Effector memory CD4-positive, alpha-beta T cell (primary cell): ENCODE measurements around the gene SLC18A2.

Experiments
- DNase-seq, 3 donors: peaks; one replicate each; pipeline ENCODE4 v3.0.0-alpha.2; 2020
- H3K27ac ChIP-seq: 2 replicates; pipeline ENCODE4 v1.7.0; 2013; ENCODE audit warnings: mild to moderate bottlenecking, low read length, moderate library complexity; ENCODE audit not compliant: insufficient read depth, poor library complexity, severe bottlenecking
- H3K27me3 ChIP-seq: replicated peaks from 2 replicates; pipeline ENCODE4 v1.7.0; 2013; ENCODE audit warnings: mild to moderate bottlenecking, low read length; ENCODE audit not compliant: insufficient read depth, control insufficient read depth, poor library complexity, severe bottlenecking
- H3K36me3 ChIP-seq: 2 replicates; pipeline ENCODE4 v1.7.0; 2013; ENCODE audit warnings: mild to moderate bottlenecking, low read length, moderate library complexity; ENCODE audit not compliant: control insufficient read depth, insufficient read depth
- H3K4me1 ChIP-seq: 2 replicates; pipeline ENCODE4 v1.7.0; 2013; ENCODE audit warnings: low read length, mild to moderate bottlenecking; ENCODE audit not compliant: control insufficient read depth, insufficient read depth, poor library complexity, severe bottlenecking
- H3K4me3 ChIP-seq: 2 replicates; pipeline ENCODE4 v1.7.0; 2013; ENCODE audit warnings: low read length, low read depth, mild to moderate bottlenecking; ENCODE audit not compliant: insufficient read depth, poor library complexity, severe bottlenecking
- H3K9me3 ChIP-seq: 2 replicates; pipeline ENCODE4 v1.7.0; 2013; ENCODE audit warnings: mild to moderate bottlenecking, low read length, moderate library complexity; ENCODE audit not compliant: control insufficient read depth
- total RNA-seq, 3 donors: gene quantifications; one replicate each; lab custom pipeline; 2026; lab: John Stamatoyannopoulos, UW

The SLC18A2 gene
- 0.17 to 2.9 (median 0.35) reads per million in 3 donors for total RNA-seq

DNA sequence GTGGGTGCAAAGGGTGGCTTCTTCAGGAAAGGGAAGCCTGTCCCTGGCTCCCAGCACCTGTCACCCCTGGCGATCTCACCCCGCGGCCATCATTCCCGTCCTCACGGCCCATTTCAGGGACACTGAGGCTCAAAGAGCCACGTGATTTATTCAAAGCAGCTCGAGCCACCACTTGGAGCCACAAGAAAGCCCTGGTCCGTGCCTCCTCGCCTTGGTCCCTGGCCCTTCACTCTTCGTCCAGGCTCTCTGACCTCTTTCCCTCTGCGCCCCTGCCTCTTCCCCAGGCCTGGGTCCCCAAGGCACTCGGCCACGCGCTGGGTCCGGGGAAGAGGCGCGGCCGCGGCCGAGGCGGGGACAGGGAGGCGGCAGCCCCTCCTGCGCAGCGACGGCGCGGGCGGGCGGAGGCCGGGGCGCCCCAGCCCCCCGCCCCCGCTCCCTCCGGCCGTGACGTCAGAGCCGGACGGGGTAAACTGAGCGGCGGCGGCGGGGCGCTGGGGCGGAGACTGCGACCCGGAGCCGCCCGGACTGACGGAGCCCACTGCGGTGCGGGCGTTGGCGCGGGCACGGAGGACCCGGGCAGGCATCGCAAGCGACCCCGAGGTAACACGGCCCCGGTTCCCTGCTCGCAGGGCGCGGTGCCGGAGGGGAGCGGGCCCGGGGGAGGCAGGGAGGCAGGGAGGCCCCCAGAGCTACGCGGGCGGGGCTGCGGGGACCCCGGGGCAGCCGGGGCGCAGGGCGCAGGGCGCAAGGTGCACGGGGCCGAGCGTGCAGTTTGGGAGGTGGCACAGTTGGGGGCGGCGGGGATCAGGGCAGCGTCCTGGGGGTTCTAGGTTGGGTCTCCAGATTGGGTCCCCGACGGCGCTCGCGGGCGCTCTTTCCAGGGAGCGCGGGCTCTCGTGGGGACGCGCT lies at the start of gene SLC18A2:
TSS of gene SLC18A2 (plus strand) at position 494 of the 909 bp plus-strand sequence. CDS start 580 bp downstream, outside the sequence.
- Histone ChIP-seq H3K36me3 (no peaks in the 10 kb centered on the region), H3K27ac (no peak within 1 kb of the TSS), H3K4me3 (no peak within 1 kb of the TSS), H3K27me3 (no peaks in the 10 kb centered on the region), H3K9me3 (no peaks in the 10 kb centered on the region), H3K4me1 (no peaks in the 10 kb centered on the region)
- DNase-seq, result no peak

DNA sequence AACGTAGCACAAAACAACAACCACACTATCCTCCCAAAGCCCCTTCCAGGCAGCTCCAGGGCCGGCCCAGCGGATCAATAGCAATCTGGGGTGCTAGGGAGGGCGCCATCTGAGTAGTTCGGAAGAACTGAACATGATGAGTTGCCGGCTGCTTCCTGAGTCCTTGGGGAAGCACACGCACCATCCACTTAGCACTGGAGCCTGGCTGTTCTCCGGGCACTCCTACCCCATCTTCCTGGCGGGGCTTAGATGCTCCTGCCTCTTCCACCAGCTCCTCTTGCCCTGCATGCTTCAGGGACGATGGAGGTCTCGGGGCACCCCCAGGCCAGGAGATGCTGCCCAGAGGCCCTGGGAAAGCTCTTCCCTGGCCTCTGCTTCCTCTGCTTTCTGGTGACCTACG lies 43.7 kb upstream of the SLC18A2 start, which contains the start of gene KCNK18:
TSS of gene KCNK18 (plus strand) at position 301 of the 400 bp plus-strand sequence. CDS start at position 301, 0 bp downstream.
- H3K4me1 ChIP-seq, result no peaks in the 10 kb centered on the region
- H3K27me3 ChIP-seq, result no peaks in the 10 kb centered on the region
- DNase-seq, result no peak
- H3K9me3 ChIP-seq, result no peaks in the 10 kb centered on the region
- no peak within 1 kb of the TSS for H3K4me3 ChIP-seq
- no peaks in the 10 kb centered on the region for H3K36me3 ChIP-seq
- H3K27ac ChIP-seq, result no peak within 1 kb of the TSS

- Histone ChIP-seq H3K9me3 (no peaks in the 10 kb centered on the region), H3K4me3 (no peak overlapping the region), H3K36me3 (no peaks in the 10 kb centered on the region), H3K4me1 (no peaks in the 10 kb centered on the region), H3K27me3 (no peaks in the 10 kb centered on the region), H3K27ac (no peak overlapping the region)
- no peak for DNase-seq
These were observed 42.8 kb upstream of the SLC18A2 start for GRCh38 chr10:117198088-117198487.

DNA sequence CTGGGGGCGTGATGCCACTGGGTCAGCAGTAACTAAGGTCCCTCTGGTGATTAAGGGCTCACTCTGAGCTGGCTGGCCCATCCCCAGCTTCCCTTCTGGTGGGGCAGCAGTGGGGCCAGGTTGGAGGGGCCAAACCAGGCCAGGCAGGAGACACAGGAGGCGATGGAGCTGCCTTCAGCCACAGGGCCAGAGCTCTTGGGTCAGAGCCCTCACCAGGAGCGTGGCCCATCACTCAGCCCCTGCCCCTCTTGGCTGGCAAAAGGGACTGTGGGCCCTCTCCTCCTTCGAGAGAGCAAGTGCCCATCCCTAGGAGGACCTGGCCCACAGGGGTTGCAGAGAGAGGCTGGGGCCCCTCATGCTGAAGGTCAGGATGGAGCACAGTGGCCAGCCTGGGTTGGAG lies 39.1 kb upstream of the SLC18A2 start:
- H3K9me3 ChIP-seq, result no peaks in the 10 kb centered on the region
- DNase-seq, result no peak
- no peaks in the 10 kb centered on the region for H3K27me3 ChIP-seq
- no peak overlapping the region for H3K4me3 ChIP-seq
- H3K4me1 ChIP-seq, result no peaks in the 10 kb centered on the region
- H3K36me3 ChIP-seq, result no peaks in the 10 kb centered on the region
- H3K27ac ChIP-seq, result no peak overlapping the region

- no peak for DNase-seq
These were observed 36.6 kb upstream of the SLC18A2 start for GRCh38 chr10:117204316-117204715.

GRCh38 chr10:117212176-117212575 lies 28.7 kb upstream of the SLC18A2 start:
- Histone ChIP-seq H3K9me3 (no peaks in the 10 kb centered on the region), H3K4me3 (no peak overlapping the region), H3K27ac (no peak overlapping the region), H3K27me3 (peaks cover 9% of the 10 kb centered on the region), H3K4me1 (peaks cover 4% of the 10 kb centered on the region), H3K36me3 (no peaks in the 10 kb centered on the region)
- DNase-seq, result no peak

More at GRCh38 chr10:117204316-117204715, 36.6 kb upstream of the SLC18A2 start:
- Histone ChIP-seq H3K27ac (no peak overlapping the region), H3K4me1 (no peaks in the 10 kb centered on the region), H3K9me3 (no peaks in the 10 kb centered on the region), H3K27me3 (no peaks in the 10 kb centered on the region), H3K4me3 (no peak overlapping the region), H3K36me3 (no peaks in the 10 kb centered on the region)

GRCh38 chr10:117214401-117214800 lies 26.5 kb upstream of the SLC18A2 start:
- no peak overlapping the region for H3K27ac ChIP-seq
- H3K36me3 ChIP-seq, result no peaks in the 10 kb centered on the region
- H3K4me1 ChIP-seq, result peaks cover 4% of the 10 kb centered on the region
- peaks cover 9% of the 10 kb centered on the region for H3K27me3 ChIP-seq
- H3K4me3 ChIP-seq, result no peak overlapping the region
- DNase-seq, result no peak
- no peaks in the 10 kb centered on the region for H3K9me3 ChIP-seq

GRCh38 chr10:117215079-117215478 lies 25.8 kb upstream of the SLC18A2 start:
- Histone ChIP-seq H3K27ac (no peak overlapping the region), H3K9me3 (no peaks in the 10 kb centered on the region), H3K4me3 (no peak overlapping the region), H3K4me1 (peaks cover 4% of the 10 kb centered on the region), H3K36me3 (no peaks in the 10 kb centered on the region), H3K27me3 (peaks cover 9% of the 10 kb centered on the region)
- DNase-seq, result no peak

- Histone ChIP-seq H3K27me3 (peaks cover 9% of the 10 kb centered on the region), H3K4me3 (no peak overlapping the region), H3K36me3 (no peaks in the 10 kb centered on the region), H3K4me1 (peaks cover 4% of the 10 kb centered on the region), H3K27ac (no peak overlapping the region), H3K9me3 (no peaks in the 10 kb centered on the region)
- no peak for DNase-seq
These were observed 24.9 kb upstream of the SLC18A2 start for GRCh38 chr10:117216028-117216427.

- peak; percentile 28 to 48 (median 28) for DNase-seq
- H3K27me3 ChIP-seq, result peaks cover 9% of the 10 kb centered on the region
- peak overlapping the region; percentile 60 for H3K4me3 ChIP-seq
- H3K36me3 ChIP-seq, result no peaks in the 10 kb centered on the region
- H3K4me1 ChIP-seq, result peaks cover 4% of the 10 kb centered on the region
- no peak overlapping the region for H3K27ac ChIP-seq
- no peaks in the 10 kb centered on the region for H3K9me3 ChIP-seq
These were observed 24.2 kb upstream of the SLC18A2 start for GRCh38 chr10:117216611-117217195.
